ENCODE data around the gene UMOD. TPM values are rescaled to one million over a fixed set of nuclear protein-coding genes. Genes with fewer than 3 reads are reported as not detected.
A peak's percentile ranks its signal among the peaks of the same experiment; 100 is the strongest.

Gene UMOD
- polyA plus RNA-seq, 1 donor from 2014 or later: not detected

- peak overlapping the region in 1 of 3 donors; percentile 56 for H3K27ac Mint-ChIP-seq
- peaks cover 2% of the 10 kb centered on the region for H3K27me3 Mint-ChIP-seq
- no peak overlapping the region for H3K4me3 Mint-ChIP-seq
- no peaks in the 10 kb centered on the region for H3K36me3 Mint-ChIP-seq
- H3K9me3 Mint-ChIP-seq: peaks cover 0 to 8% (median 0%) of the 10 kb centered on the region in 3 donors
- no peaks in the 10 kb centered on the region for H3K4me1 Mint-ChIP-seq
Observed at GRCh38 chr16:20308801-20309590, 43.5 kb downstream of the UMOD start.

- no peak overlapping the region for H3K4me3 Mint-ChIP-seq
- H3K27ac Mint-ChIP-seq: no peak overlapping the region
- peaks cover 0 to 5% (median 0%) of the 10 kb centered on the region in 3 donors for H3K9me3 Mint-ChIP-seq
- H3K27me3 Mint-ChIP-seq: no peaks in the 10 kb centered on the region
- H3K36me3 Mint-ChIP-seq: no peaks in the 10 kb centered on the region
- H3K4me1 Mint-ChIP-seq: no peaks in the 10 kb centered on the region
Observed at GRCh38 chr16:20308266-20308665, 44.2 kb downstream of the UMOD start.

GRCh38 chr16:20307791-20308190 lies 44.7 kb downstream of the UMOD start:
- Mint-ChIP-seq H3K36me3 (no peaks in the 10 kb centered on the region), H3K27me3 (no peaks in the 10 kb centered on the region), H3K9me3 (peaks cover 0 to 4% (median 0%) of the 10 kb centered on the region in 3 donors), H3K4me3 (no peak overlapping the region), H3K4me1 (no peaks in the 10 kb centered on the region), H3K27ac (no peak overlapping the region)

- no peaks in the 10 kb centered on the region for H3K36me3 Mint-ChIP-seq
- no peaks in the 10 kb centered on the region for H3K4me1 Mint-ChIP-seq
- no peak overlapping the region for H3K27ac Mint-ChIP-seq
- peaks cover 0 to 4% (median 0%) of the 10 kb centered on the region in 3 donors for H3K9me3 Mint-ChIP-seq
- no peak overlapping the region for H3K4me3 Mint-ChIP-seq
- no peaks in the 10 kb centered on the region for H3K27me3 Mint-ChIP-seq
Observed at GRCh38 chr16:20307240-20307671, 45.3 kb downstream of the UMOD start.

- no peaks in the 10 kb centered on the region for H3K4me1 Mint-ChIP-seq
- no peaks in the 10 kb centered on the region for H3K9me3 Mint-ChIP-seq
- H3K36me3 Mint-ChIP-seq: no peaks in the 10 kb centered on the region
- no peak overlapping the region for H3K27ac Mint-ChIP-seq
- no peaks in the 10 kb centered on the region for H3K27me3 Mint-ChIP-seq
- no peak overlapping the region for H3K4me3 Mint-ChIP-seq
Observed at GRCh38 chr16:20306401-20306800, 46.1 kb downstream of the UMOD start.

GRCh38 chr16:20303012-20303411 lies 49.5 kb downstream of the UMOD start:
- H3K4me3 Mint-ChIP-seq: no peak overlapping the region
- H3K27me3 Mint-ChIP-seq: peaks cover 2% of the 10 kb centered on the region
- H3K9me3 Mint-ChIP-seq: peaks cover 0 to 6% (median 1%) of the 10 kb centered on the region in 3 donors
- peaks cover 0 to 2% (median 0%) of the 10 kb centered on the region in 3 donors for H3K4me1 Mint-ChIP-seq
- no peaks in the 10 kb centered on the region for H3K36me3 Mint-ChIP-seq
- no peak overlapping the region for H3K27ac Mint-ChIP-seq

GRCh38 chr16:20302389-20302788 lies 50.1 kb downstream of the UMOD start:
- no peaks in the 10 kb centered on the region for H3K36me3 Mint-ChIP-seq
- no peak overlapping the region for H3K4me3 Mint-ChIP-seq
- H3K27me3 Mint-ChIP-seq: peaks cover 2% of the 10 kb centered on the region
- peaks cover 0 to 2% (median 0%) of the 10 kb centered on the region in 3 donors for H3K4me1 Mint-ChIP-seq
- H3K9me3 Mint-ChIP-seq: peaks cover 0 to 6% (median 1%) of the 10 kb centered on the region in 3 donors
- H3K27ac Mint-ChIP-seq: no peak overlapping the region

- Mint-ChIP-seq H3K9me3 (peaks cover 0 to 6% (median 1%) of the 10 kb centered on the region in 3 donors), H3K4me1 (peaks cover 0 to 2% (median 0%) of the 10 kb centered on the region in 3 donors), H3K4me3 (no peak overlapping the region), H3K27ac (no peak overlapping the region), H3K36me3 (no peaks in the 10 kb centered on the region), H3K27me3 (peaks cover 2% of the 10 kb centered on the region)
Observed at GRCh38 chr16:20301840-20302239, 50.7 kb downstream of the UMOD start.

GRCh38 chr16:20300312-20301097 lies 52.0 kb downstream of the UMOD start:
- Mint-ChIP-seq H3K27me3 (peaks cover 2% of the 10 kb centered on the region), H3K27ac (no peak overlapping the region), H3K4me1 (peaks cover 0 to 2% (median 0%) of the 10 kb centered on the region in 3 donors), H3K36me3 (no peaks in the 10 kb centered on the region), H3K9me3 (peaks cover 0 to 6% (median 1%) of the 10 kb centered on the region in 3 donors), H3K4me3 (no peak overlapping the region)

- peaks cover 2% of the 10 kb centered on the region for H3K27me3 Mint-ChIP-seq
Observed at GRCh38 chr16:20298452-20298851, 54.1 kb downstream of the UMOD start.

GRCh38 chr16:20291208-20292206 lies 61.0 kb downstream of the UMOD start:
- Mint-ChIP-seq H3K27ac (no peak overlapping the region), H3K4me1 (no peaks in the 10 kb centered on the region), H3K4me3 (no peak overlapping the region), H3K27me3 (peaks cover 6% of the 10 kb centered on the region), H3K36me3 (peaks cover 3% of the 10 kb centered on the region), H3K9me3 (no peaks in the 10 kb centered on the region)

More at GRCh38 chr16:20298452-20298851, 54.1 kb downstream of the UMOD start:
- Mint-ChIP-seq H3K4me1 (peaks cover 0 to 2% (median 0%) of the 10 kb centered on the region in 3 donors), H3K4me3 (no peak overlapping the region), H3K36me3 (no peaks in the 10 kb centered on the region), H3K27ac (no peak overlapping the region), H3K9me3 (peaks cover 0 to 6% (median 1%) of the 10 kb centered on the region in 3 donors)

- Mint-ChIP-seq H3K27me3 (peaks cover 6% of the 10 kb centered on the region), H3K36me3 (peaks cover 3% of the 10 kb centered on the region), H3K4me3 (no peak overlapping the region), H3K4me1 (peaks cover 0 to 2% (median 0%) of the 10 kb centered on the region in 3 donors), H3K27ac (peak overlapping the region in 1 of 3 donors; percentile 47), H3K9me3 (peaks cover 0 to 2% (median 0%) of the 10 kb centered on the region in 3 donors)
Observed at GRCh38 chr16:20289571-20289970, 62.9 kb downstream of the UMOD start.

- Mint-ChIP-seq H3K9me3 (peaks cover 0 to 6% (median 2%) of the 10 kb centered on the region in 3 donors), H3K27ac (no peak overlapping the region), H3K4me1 (peaks cover 0 to 2% (median 0%) of the 10 kb centered on the region in 3 donors), H3K27me3 (peaks cover 4% of the 10 kb centered on the region), H3K4me3 (no peak overlapping the region), H3K36me3 (peaks cover 3% of the 10 kb centered on the region)
Observed at GRCh38 chr16:20285993-20286499, 66.5 kb downstream of the UMOD start.
